Adrenal gland (tissue), 5 donors: ENCODE results near the gene REEP3.

Experiments
- CTCF ChIP-seq, 6 experiments: fragments of 450-650 bp in 4 of 6; fragments of 200-600 bp in 2 of 6; sonication (generic) in 1 of 6; IDR thresholded peaks; 1 replicate in 5 of 6; 2 replicates in 1 of 6; pipeline versions ENCODE4 v1.5.1 to v1.8.0; 2016 to 2021; ENCODE audit warnings: antibody characterized with exemption in 6 of 6, mild to moderate bottlenecking in 2 of 6, moderate library complexity in 1 of 6
- POLR2A ChIP-seq, 2 donors: fragments of 450-650 bp; IDR thresholded peaks; one replicate each; pipeline ENCODE4 v1.6.1; 2017; ENCODE audit warnings: antibody characterized with exemption in 2 of 2, mild to moderate bottlenecking in 2 of 2, moderate library complexity in 1 of 2
- donor health status: DM: no; HTN: no; CAD: no.

GRCh38 chr10:63624701-63625100, 103.5 kb downstream of the REEP3 start:
- TF ChIP-seq CTCF (IDR thresholded peaks at IDR 0.05) (no peak), POLR2A (IDR thresholded peaks at IDR 0.05) (no peak)
